Spinal cord (tissue), 10 donors: ENCODE measurements around the gene JPH4. TPM values are rescaled to one million over a fixed set of nuclear protein-coding genes. Genes with fewer than 3 reads are reported as not detected.

Source experiments
- DNase-seq, 6 donors: peaks; one replicate each; pipeline versions ENCODE4 v3.0.0 to v3.0.0-alpha.2; 2013 to 2015; ENCODE audit warnings: low spot score in 6 of 6, low read depth in 4 of 6
- H3K27ac ChIP-seq: one replicate; pipeline ENCODE4 v1.5.1; 2013; ENCODE audit warnings: low read depth, low read length, control low read depth
- H3K27me3 ChIP-seq: one replicate; pipeline ENCODE4 v1.6.1; 2013; ENCODE audit warnings: low read length; ENCODE audit not compliant: control insufficient read depth, insufficient read depth
- H3K36me3 ChIP-seq: one replicate; pipeline ENCODE4 v1.6.1; 2013; ENCODE audit warnings: low read length; ENCODE audit not compliant: control insufficient read depth, insufficient read depth
- H3K4me1 ChIP-seq: one replicate; pipeline ENCODE4 v1.6.1; 2013; ENCODE audit warnings: low read length; ENCODE audit not compliant: control insufficient read depth, insufficient read depth
- H3K4me3 ChIP-seq: one replicate; pipeline ENCODE4 v1.5.1; 2013; ENCODE audit warnings: low read depth, low read length, control low read depth
- H3K9me3 ChIP-seq: one replicate; pipeline ENCODE4 v1.6.1; 2013; ENCODE audit warnings: low read length; ENCODE audit not compliant: control insufficient read depth, insufficient read depth
- WGBS: methylation state at CpG from one replicate; pipeline ENCODE4 v1.1.5; 2013; ENCODE audit warnings: missing lambda C conversion rate; ENCODE audit not compliant: insufficient coverage; 5-methylcytosine and 5-hydroxymethylcytosine counted together
- polyA plus RNA-seq, 2 donors: library from polyadenylated mRNA; unstranded; fragments of 120-200 nt; gene quantifications; one replicate each; pipeline ENCODE4 v1.2.1, GENCODE V29; 2013; ENCODE audit not compliant: insufficient read length in 2 of 2
- total RNA-seq, 2 donors: library from RNA; depleted of rRNA in 1 of 2; stranded (reverse); fragments of 120-200 nt in 1 of 2; fragments of >200 nt in 1 of 2; gene quantifications; one replicate each; pipeline versions ENCODE4 v1.2.3 to v1.2.4, GENCODE V29; 2013 to 2014
- donor health status: healthy.

Gene JPH4
- total and polyA plus RNA-seq, 4 donors = 12.5 to 132 (median 74.4) TPM

DNA sequence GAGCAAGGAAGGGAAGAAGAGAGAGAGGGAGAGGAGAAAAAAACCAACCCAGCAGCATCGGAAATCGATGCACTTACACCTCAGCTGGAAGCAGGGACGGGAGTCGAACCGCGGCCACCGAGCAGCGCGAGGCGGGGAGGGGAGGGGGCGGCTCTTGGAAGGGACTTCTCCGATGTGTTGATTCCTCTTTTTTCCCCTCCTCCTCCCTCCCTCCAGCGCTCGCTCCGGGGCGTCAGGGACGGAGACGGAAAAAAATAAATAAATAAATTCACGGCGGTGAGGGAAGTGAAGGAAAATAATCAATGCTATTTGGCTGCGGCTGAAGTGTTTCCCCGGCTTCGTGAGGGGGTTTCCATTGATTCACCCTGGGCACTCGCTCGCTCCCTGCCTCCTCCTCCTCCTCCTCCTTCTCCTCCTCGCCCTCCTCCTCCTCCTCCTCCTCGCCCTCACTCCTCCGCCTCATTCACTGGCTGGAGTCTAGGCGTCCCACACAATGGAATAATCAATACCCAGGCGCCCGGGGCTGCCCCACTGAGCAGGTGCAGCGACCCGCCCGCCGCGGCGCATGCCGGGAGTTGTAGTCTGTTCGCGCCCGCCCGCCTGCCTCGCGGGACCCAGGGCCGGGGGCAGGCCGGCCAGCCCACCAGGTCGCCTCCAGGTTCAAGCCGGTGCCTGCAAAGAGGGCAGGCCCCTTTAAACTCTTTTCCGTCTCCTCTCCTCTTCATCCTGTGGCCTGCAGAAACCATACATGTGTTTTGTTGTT lies 27.1 kb downstream of the JPH4 start, which contains the start of gene ZFHX2:
Gene ZFHX2, minus strand, starts transcription at position 500 of the 763 bp plus-strand sequence. CDS start 16,440 bp downstream, outside the sequence.
- no peaks in the 10 kb centered on the region for H3K9me3 ChIP-seq
- no peaks in the 10 kb centered on the region for H3K27me3 ChIP-seq
- peaks cover 43% of the 10 kb centered on the region for H3K4me1 ChIP-seq
- H3K27ac ChIP-seq = peak within 1 kb of the TSS; percentile 78
- peaks cover 3% of the 10 kb centered on the region for H3K36me3 ChIP-seq
- 1% methylated on average over 28 of the region's 49 CpGs for WGBS
- peak within 1 kb of the TSS; percentile 81 for H3K4me3 ChIP-seq
- peak in 5 of 6 donors; percentile 75 to 99 (median 87) for DNase-seq

DNA sequence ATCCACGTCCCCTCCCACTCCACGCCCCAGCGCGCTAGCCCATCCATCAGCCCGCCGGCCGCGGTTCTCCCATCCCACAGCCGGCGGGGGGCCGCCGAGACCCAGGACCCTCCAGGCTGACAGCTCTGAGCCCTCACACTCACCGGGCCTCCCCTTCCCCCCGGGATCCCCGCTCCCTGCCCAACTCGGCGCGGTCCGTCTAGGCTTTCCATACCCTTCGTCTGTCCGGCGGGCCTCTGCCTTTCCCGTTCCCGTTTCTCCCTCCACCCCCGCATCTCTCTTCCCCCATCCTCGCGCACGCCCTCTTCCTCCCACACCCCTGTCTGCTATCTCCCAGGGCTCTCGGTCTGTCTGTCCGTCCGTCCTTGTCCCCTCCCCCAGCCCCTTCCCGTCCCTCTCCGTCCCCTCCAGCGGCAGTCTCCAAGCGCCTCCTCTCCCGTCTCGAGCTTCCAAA lies 27.8 kb downstream of the JPH4 start:
- 0% methylated on average over 30 of the region's 37 CpGs for WGBS

DNA sequence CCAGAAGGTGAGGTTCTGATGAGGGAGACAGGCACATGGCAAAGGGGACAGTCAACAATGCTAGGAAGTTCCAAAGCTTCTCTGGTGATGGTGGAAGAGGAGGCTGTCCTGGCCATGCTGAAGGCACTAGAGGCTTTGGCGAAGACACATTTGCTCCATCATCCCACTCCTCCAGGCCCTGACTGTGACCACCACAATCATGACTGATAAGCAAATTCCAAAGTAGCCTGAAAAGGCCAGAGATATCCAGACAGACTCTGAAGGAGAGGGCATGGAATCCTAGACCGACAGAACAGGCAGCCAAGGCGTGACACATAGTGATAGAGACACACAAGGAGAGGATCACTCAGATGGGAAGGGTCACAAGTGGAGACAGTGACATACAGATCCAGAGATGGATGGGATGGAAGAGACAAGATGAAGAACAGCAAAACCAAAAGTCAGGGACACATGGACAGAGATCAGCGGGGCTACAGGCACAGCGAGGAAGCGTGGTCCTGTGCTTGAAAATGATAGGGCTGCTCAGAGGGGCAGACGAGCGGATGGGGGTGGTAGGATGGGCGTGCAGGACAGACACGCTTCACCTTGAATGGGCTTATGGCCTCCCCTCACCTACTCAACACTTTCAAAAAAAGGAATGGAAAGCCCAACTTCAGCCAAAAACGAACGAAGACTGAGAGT lies 28.3 kb downstream of the JPH4 start:
- Histone ChIP-seq H3K4me1 (peaks cover 48% of the 10 kb centered on the region), H3K4me3 (peak overlapping the region; percentile 81), H3K27ac (peak overlapping the region; percentile 68), H3K27me3 (no peaks in the 10 kb centered on the region), H3K36me3 (peaks cover 4% of the 10 kb centered on the region), H3K9me3 (no peaks in the 10 kb centered on the region)
- 16% methylated on average over 8 of the region's 12 CpGs for WGBS
- DNase-seq = peak in 2 of 6 donors; percentile 49 to 69

More for the DNA sequence above, 27.8 kb downstream of the JPH4 start:
- peaks cover 4% of the 10 kb centered on the region for H3K36me3 ChIP-seq
- peaks cover 47% of the 10 kb centered on the region for H3K4me1 ChIP-seq
- H3K27ac ChIP-seq = peak overlapping the region; percentile 78
- peak overlapping the region; percentile 81 for H3K4me3 ChIP-seq
- H3K27me3 ChIP-seq = no peaks in the 10 kb centered on the region
- H3K9me3 ChIP-seq = no peaks in the 10 kb centered on the region
- peak in 1 of 6 donors; percentile 48 for DNase-seq

DNA sequence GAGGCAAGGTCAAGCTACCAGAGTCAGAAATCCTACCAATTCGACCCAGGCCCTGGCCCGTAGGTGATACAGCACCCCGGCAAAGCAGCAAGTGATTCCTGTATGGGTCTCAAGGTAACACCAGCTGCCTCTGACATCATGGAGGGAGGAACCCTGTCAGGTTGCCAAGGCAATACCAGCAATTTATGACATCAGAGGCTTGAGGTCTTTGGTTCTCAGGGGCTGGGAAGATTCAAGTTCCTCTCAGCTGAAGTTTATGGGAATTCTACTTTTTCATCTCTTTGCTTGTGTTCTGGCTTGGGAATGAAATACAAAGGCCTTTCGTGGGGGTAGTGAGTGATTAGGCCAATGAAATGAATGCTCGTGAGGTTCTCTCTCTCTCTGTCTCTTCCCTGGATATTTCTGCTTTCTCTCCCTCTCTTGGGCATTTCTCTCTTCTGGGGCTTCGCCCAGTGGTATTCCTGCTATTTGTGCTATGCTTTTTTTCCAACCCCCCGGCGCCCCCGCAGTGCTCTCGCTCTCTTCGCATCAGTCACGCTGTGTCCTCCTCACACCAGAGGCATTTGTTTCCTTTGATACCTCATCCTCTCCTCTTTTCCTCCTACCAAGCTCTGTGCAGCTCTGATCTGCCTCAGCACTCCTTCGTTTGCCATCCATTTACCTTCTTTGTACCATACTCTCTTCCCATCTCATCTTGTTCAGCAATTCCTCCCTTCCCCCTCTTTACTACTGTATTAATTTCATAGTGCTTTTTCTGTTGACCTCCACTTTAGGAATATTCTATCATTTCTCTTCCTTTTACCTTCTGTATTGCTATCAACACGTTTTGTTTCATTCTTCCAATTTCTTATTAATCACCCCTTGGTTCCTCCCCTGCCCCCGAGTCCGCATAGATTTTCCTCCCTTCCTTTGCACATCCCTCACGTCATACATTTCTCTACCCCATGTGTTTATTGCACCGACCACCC lies 30.0 kb downstream of the JPH4 start:
- Histone ChIP-seq H3K27me3 (no peaks in the 10 kb centered on the region), H3K27ac (peak overlapping the region; percentile 57), H3K4me1 (peaks cover 54% of the 10 kb centered on the region), H3K9me3 (no peaks in the 10 kb centered on the region), H3K4me3 (no peak overlapping the region), H3K36me3 (peaks cover 7% of the 10 kb centered on the region)
- DNase-seq = peak in 2 of 6 donors; percentile 44 to 78
- 31% methylated on average over 17 of the region's 18 CpGs for WGBS

DNA sequence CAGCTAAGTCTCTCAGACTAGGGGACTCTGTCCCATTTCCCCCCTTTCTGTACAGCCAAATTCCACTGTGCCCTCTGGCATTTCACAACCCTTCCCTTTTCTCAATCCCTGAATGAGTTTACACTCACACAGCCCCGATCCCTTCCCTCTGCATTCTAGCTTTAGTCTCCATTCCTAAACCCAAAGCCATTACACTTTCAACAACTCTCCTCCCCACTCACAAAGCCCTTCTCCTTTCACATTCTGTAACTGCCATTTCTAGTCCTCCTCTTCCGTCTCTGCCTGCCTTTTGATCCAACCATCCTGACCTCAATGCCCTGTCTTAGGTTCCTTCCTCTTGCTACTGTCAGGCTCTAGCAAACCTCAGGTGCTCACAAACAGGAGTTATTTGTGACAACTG lies 30.7 kb downstream of the JPH4 start:
- WGBS = 53% methylated on average over 2 of the region's 2 CpGs
- H3K4me3 ChIP-seq = no peak overlapping the region
- H3K27ac ChIP-seq = peak overlapping the region; percentile 47

DNA sequence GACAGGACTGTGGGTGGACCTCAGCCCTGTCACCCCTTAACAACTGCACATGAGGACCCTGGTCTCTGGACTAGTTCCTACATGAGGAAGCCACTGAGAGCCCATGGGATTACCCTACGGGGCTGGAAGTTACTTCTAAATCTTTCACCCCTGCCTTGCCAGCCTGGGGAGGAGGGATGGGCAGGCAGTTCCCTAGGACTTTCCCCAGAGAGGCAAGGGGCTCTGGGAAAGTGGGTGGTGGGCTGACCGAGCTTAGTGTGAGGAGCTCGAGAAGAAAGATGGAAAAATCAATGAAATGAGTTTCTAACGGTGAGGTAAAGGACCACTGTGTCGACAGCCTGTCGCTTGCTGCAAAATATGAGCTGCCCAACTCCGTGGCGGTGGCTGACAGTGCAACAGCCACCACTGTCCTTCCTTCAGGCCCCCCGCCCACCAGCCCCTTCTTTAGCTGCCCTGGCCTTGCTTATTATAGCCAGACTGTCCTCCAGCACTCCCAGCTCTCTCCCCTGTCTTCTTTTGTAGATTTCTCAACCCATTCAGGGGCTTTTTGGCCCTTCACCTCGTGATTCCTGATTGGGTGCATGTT lies 32.0 kb downstream of the JPH4 start:
- H3K36me3 ChIP-seq = peaks cover 23% of the 10 kb centered on the region
- no peaks in the 10 kb centered on the region for H3K9me3 ChIP-seq
- WGBS = 80% methylated on average over 8 of the region's 10 CpGs
- H3K4me3 ChIP-seq = no peak overlapping the region
- H3K27me3 ChIP-seq = no peaks in the 10 kb centered on the region
- DNase-seq = no peak
- H3K27ac ChIP-seq = no peak overlapping the region
- peaks cover 45% of the 10 kb centered on the region for H3K4me1 ChIP-seq

More for the DNA sequence above, 30.7 kb downstream of the JPH4 start:
- Histone ChIP-seq H3K36me3 (peaks cover 11% of the 10 kb centered on the region), H3K9me3 (no peaks in the 10 kb centered on the region), H3K27me3 (no peaks in the 10 kb centered on the region), H3K4me1 (peaks cover 54% of the 10 kb centered on the region)
- DNase-seq = no peak

DNA sequence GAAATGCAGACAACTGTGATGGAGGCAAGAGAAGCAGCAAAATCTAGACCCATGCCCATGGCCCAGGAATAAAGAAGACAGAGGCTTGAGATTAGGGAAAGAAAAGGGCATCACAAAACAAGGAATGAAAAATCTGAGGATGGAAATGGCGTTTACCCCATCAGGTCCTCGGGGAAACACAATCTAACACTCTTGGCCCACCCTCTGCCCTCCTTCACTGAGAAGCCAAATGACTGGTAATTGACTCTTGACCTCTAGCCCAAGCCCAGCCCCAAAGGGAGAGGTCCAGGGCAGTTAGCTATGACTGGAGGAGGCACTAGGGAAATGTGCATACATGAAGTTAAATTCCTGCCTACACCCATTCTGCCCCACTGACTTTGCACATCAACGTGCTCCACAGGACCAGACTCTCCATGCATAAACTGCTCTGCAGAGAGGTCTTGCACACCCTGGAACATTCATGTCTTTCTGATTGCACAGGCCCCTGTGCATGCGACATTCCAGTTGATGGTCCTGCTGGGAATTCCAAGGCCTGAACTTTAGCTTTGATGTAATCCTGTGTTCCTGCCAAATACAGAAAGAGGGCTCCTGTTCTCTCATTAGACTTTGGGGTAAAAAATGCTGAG lies 32.7 kb downstream of the JPH4 start:
- Histone ChIP-seq H3K36me3 (peaks cover 23% of the 10 kb centered on the region), H3K27ac (no peak overlapping the region), H3K4me1 (peaks cover 43% of the 10 kb centered on the region), H3K4me3 (no peak overlapping the region), H3K9me3 (no peaks in the 10 kb centered on the region), H3K27me3 (no peaks in the 10 kb centered on the region)
- 63% methylated on average over 2 of the region's 4 CpGs for WGBS
- DNase-seq = no peak

DNA sequence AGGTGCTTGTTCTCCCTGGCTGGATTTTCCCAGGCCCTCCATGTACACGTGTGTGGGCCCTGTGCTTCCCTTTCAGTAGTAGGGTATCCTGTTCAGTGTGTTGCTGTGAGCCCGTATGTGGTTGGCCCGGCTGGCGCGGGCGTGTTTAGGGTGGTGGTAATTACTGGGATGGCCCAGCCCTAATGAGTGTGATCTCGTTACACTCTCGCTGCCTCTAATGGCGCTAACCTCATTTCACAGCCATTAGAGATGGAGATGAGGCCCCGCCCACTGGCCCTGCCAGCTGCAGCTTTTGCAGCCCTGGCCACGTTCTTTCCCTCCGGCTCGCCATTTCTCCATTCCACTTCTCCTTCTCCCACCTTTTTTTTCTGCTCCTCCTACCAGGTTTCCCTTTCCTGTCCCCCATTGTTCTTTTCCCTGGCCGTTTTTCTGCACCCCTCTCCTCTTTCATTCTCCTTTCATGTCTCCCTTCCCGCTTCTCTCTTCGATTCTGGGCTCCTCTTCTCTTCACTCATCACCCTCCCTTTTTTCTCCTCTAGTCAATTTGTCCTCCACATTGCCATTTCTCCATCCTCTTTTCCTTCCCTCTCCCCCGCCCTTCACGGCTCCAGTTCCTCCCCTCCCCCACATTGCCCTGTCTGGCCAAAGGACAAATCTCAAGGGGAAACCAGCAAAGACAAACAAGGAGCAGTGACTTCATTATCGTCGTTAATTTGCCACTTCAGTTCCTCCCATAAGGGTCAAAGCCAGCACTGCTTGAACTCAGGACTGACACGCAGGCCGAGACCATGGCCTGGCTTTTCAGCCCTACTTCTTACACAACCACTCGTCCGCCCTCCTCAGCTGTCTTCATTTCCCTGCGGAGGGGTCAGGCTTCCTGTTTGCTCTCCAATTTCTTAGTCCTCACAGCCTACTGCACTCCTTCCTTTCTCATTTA lies 33.8 kb downstream of the JPH4 start:
- DNase-seq = peak in 2 of 6 donors; percentile 81 to 93
- peaks cover 23% of the 10 kb centered on the region for H3K36me3 ChIP-seq
- H3K27ac ChIP-seq = peak overlapping the region; percentile 45
- H3K4me3 ChIP-seq = no peak overlapping the region
- WGBS = 16% methylated on average over 21 of the region's 25 CpGs
- H3K27me3 ChIP-seq = no peaks in the 10 kb centered on the region
- no peaks in the 10 kb centered on the region for H3K9me3 ChIP-seq
- peaks cover 36% of the 10 kb centered on the region for H3K4me1 ChIP-seq
